ENCODE results near the gene CAST. TPM values are rescaled to one million over a fixed set of nuclear protein-coding genes. Genes with fewer than 3 reads are reported as not detected.

The CAST gene
- total and polyA plus RNA-seq, 2 donors from 2014 or later, result 83.2 to 282 TPM

DNA sequence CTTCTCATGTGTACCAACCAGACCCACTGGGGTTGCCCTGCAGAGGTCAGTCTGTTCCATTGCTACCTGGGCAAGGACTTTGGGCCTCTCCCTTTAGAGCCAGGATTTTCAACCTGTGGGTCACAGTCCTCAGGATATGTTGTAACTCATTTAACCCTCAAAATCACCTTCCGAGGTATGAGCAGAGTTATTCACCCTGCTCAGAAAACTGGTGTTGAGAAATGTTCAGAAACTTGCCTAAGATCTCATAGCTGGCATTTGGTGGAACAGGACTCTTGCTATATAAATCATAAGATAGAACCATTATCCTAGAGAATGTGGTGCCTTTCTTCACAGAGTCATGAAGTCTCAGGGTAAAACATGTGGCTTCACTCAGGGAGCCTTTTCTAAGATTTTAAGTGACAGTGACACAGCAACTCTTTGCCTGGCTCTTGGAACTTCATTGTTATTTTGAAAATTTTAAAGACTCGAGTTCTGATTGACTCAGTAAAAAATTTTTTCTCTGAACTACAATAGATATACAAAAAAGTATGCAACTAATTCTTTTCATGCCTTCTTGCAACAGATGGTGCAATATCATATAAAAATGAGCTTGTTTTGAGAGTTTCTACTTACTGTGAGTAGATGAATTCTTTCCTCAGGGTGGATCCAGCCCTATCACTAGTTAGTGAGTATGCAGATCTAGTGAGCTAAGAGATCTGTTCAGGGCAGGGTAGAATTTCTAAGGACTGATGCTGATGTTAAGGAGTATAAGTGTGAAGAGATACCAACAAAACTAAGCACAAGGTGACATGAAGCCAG lies 29.5 kb downstream of the CAST start:
- TF ChIP-seq, protein P1, sequence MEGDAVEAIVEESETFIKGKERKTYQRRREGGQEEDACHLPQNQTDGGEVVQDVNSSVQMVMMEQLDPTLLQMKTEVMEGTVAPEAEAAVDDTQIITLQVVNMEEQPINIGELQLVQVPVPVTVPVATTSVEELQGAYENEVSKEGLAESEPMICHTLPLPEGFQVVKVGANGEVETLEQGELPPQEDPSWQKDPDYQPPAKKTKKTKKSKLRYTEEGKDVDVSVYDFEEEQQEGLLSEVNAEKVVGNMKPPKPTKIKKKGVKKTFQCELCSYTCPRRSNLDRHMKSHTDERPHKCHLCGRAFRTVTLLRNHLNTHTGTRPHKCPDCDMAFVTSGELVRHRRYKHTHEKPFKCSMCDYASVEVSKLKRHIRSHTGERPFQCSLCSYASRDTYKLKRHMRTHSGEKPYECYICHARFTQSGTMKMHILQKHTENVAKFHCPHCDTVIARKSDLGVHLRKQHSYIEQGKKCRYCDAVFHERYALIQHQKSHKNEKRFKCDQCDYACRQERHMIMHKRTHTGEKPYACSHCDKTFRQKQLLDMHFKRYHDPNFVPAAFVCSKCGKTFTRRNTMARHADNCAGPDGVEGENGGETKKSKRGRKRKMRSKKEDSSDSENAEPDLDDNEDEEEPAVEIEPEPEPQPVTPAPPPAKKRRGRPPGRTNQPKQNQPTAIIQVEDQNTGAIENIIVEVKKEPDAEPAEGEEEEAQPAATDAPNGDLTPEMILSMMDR (IDR thresholded peaks at IDR 0.05; ENCODE audit: borderline replicate concordance, extremely low read depth, insufficient read depth), result no peak

DNA sequence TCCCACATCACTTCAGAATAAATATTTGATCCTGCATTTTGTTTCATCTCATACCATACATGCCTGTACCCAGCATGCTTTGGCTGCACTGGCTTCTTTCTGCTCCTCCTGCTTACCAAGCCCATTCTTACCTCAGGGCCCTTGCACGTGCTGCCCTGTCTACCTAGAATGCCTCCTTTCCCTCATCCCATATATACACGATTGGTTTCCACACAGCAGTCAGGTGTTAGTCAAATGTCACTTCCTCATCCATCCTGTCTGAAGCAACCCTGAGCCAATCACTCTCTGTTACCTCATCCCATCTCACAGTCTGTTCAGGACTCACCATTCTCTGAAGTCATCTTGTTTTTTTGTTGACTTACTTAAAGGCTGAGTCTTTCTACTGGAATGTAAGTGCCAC lies 30.3 kb downstream of the CAST start:
- no peaks in the 10 kb centered on the region for H3K27me3 ChIP-seq (ENCODE audit: control insufficient read depth, insufficient read depth, low read length)

More for the DNA sequence above, 29.5 kb downstream of the CAST start:
- no peaks in the 10 kb centered on the region for H3K27me3 ChIP-seq (ENCODE audit: control insufficient read depth, insufficient read depth, low read length)
- no peak overlapping the region for H3K27ac ChIP-seq (ENCODE audit: low read depth in 2 of 2, low read length in 2 of 2)
- no peaks in the 10 kb centered on the region for H3K4me1 ChIP-seq (ENCODE audit: control insufficient read depth in 2 of 3, insufficient read depth in 2 of 3, low read depth in 1 of 3, low read length in 3 of 3)
- FAIRE-seq (no peak), DNase-seq (no peak)
- no peaks in the 10 kb centered on the region for H3K36me3 ChIP-seq (ENCODE audit: control insufficient read depth in 2 of 3, insufficient read depth in 3 of 3, low read length in 3 of 3)
- H3K4me3 ChIP-seq (ENCODE audit: low read length in 3 of 3), result no peak overlapping the region
- H3K9me3 ChIP-seq (ENCODE audit: control insufficient read depth in 2 of 3, insufficient read depth in 1 of 3, low read length in 3 of 3), result no peaks in the 10 kb centered on the region
- intact Hi-C loops (cut with DNase I), result no loop called here
- H3K9ac ChIP-seq (ENCODE audit: low read length in 3 of 3), result no peak overlapping the region

DNA sequence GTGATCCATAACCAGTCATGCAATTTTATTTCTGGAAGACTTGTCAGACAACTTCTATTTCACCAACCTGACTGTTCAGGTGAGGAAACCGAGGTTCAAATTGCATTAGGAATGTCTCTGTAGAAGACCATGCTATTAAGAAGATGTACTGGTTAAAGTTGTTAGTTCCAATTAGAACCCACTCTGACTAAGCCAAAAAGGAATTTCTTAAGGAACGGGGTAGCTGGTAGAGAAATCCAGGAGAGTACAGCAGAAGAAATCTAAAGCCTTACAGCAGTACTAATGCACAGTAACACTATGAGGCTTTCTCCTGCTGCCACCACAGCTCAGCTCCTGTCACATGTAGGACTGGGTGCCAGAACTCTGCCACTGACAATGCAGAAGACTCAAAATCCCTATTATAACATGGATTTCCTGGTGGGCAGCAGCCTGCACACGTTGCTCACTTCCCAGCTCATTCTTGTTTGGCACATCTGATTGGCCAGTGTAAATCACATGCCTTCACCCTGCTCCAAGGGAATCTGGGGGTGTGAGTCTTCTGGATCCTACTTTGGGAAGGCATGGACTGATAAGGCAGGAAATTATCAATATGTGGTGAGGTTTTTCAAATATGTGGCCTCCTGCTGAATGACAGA lies 37.1 kb downstream of the CAST start:
- Histone ChIP-seq H3K9ac (ENCODE audit: low read length in 3 of 3) (no peak overlapping the region), H3K27ac (ENCODE audit: low read depth in 2 of 2, low read length in 2 of 2) (no peak overlapping the region), H3K9me3 (ENCODE audit: control insufficient read depth in 2 of 3, insufficient read depth in 1 of 3, low read length in 3 of 3) (no peaks in the 10 kb centered on the region), H3K4me1 (ENCODE audit: control insufficient read depth in 2 of 3, insufficient read depth in 2 of 3, low read depth in 1 of 3, low read length in 3 of 3) (peaks cover 0 to 5% (median 2%) of the 10 kb centered on the region in 3 donors), H3K27me3 (ENCODE audit: control insufficient read depth, insufficient read depth, low read length) (no peaks in the 10 kb centered on the region), H3K36me3 (ENCODE audit: control insufficient read depth in 2 of 3, insufficient read depth in 3 of 3, low read length in 3 of 3) (no peaks in the 10 kb centered on the region), H3K4me3 (ENCODE audit: low read length in 3 of 3) (no peak overlapping the region)
- DNase-seq, result no peak
- TF ChIP-seq, protein P1 (IDR thresholded peaks at IDR 0.05; ENCODE audit: borderline replicate concordance, extremely low read depth, insufficient read depth), result no peak
- intact Hi-C loops (cut with DNase I), result no loop called here
- no peak for FAIRE-seq

More for the DNA sequence above, 30.3 kb downstream of the CAST start:
- Histone ChIP-seq H3K9ac (ENCODE audit: low read length in 3 of 3) (no peak overlapping the region), H3K9me3 (ENCODE audit: control insufficient read depth in 2 of 3, insufficient read depth in 1 of 3, low read length in 3 of 3) (no peaks in the 10 kb centered on the region), H3K36me3 (ENCODE audit: control insufficient read depth in 2 of 3, insufficient read depth in 3 of 3, low read length in 3 of 3) (no peaks in the 10 kb centered on the region), H3K27ac (ENCODE audit: low read depth in 2 of 2, low read length in 2 of 2) (no peak overlapping the region), H3K4me3 (ENCODE audit: low read length in 3 of 3) (no peak overlapping the region), H3K4me1 (ENCODE audit: control insufficient read depth in 2 of 3, insufficient read depth in 2 of 3, low read depth in 1 of 3, low read length in 3 of 3) (no peaks in the 10 kb centered on the region)
- intact Hi-C loops (cut with DNase I), result no loop called here
- FAIRE-seq (no peak), DNase-seq (no peak)
- TF ChIP-seq, protein P1 (IDR thresholded peaks at IDR 0.05; ENCODE audit: borderline replicate concordance, extremely low read depth, insufficient read depth), result no peak
